ENCODE data around the gene DPY30.

The DPY30 gene

GRCh38 chr2:32009516-32010256 is 29.9 kb downstream of the DPY30 start:
- DNase-seq (ENCODE audit: low read depth), result peak; percentile 15

- no peak for DNase-seq (ENCODE audit: low read depth)
Measured at GRCh38 chr2:32008805-32009515, 30.6 kb downstream of the DPY30 start.

DNA sequence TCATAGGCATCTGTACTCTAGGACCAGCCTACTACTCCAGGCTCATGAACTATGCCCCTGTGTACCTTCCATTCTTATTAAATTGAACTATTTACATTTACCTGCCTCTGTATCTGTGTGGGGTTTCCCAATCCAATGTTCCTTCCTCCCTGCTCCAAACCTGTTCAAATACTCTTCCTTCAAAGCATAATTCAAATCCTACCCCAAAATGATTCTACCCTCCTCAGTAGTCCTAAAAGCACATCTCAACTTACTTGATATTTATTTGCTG is 32.5 kb downstream of the DPY30 start:
- no peak for DNase-seq (ENCODE audit: low read depth)

DNA sequence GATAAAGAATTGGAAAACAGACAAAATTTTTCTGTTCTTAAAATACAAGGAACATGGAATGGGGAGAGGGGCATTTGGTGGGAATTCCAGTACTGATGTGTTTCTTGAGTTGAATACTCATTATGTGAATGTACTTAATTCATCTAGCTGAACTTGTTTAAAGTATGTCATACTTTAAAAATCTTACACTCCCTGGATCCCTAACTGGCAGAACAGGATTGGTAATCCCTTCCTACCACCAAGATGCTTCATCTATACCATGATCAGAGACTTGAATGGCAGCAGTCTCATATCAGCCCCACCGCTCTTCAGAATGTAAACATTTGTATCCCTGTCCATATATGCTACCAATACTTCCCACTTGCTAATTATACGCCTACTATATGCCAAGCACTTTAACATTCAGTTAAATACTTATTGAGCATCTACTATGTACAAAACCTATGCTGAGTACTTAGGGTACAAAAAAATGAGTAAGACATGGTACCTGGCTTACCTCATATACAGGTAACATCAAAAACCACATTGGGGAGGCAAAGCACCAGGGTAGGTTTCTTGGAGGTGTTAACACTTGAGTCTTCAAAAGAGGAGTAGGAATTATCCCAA is 34.1 kb downstream of the DPY30 start:
- DNase-seq (ENCODE audit: low read depth), result no peak

GRCh38 chr2:32003791-32004190 is 35.8 kb downstream of the DPY30 start:
- no peak for DNase-seq (ENCODE audit: low read depth)

- DNase-seq (ENCODE audit: low read depth), result no peak
Measured at GRCh38 chr2:32002406-32002805, 37.2 kb downstream of the DPY30 start.

GRCh38 chr2:31999438-31999837 is 40.2 kb downstream of the DPY30 start:
- no peak for DNase-seq (ENCODE audit: low read depth)

DNA sequence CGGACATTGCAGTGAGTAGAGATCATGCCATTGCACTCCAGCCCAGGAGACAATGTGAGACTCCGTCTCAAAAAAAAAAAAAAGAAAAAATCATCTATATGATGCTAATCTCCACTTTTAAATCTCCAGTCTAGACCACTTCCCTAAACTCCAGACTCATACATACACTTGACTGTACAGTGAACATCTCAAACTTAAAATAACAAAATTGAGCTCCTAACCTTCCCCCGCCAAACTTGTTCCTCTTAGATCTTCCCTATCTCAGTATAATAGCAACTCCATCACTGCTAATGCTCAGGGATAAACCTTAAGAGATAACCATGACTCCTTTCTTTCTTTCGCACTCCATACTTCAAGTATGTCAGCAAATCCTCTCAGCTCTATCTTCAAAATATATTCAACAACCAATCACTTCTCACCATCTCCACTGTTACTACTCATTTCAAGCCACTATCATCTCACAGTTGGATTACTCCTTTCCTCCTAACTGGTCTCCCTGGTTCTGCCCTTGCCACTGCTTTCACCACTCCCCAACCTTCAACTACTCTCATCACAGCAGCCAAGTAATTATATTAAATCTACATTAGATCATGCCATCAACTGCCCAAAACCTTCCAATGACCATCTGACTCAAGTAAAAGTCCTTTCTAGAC is 40.7 kb downstream of the DPY30 start:
- no peak for DNase-seq (ENCODE audit: low read depth)

GRCh38 chr2:31997653-31998052 is 42.0 kb downstream of the DPY30 start:
- DNase-seq (ENCODE audit: low read depth), result no peak

GRCh38 chr2:31996571-31997150 is 42.9 kb downstream of the DPY30 start:
- no peak for DNase-seq (ENCODE audit: low read depth)

- no peak for DNase-seq (ENCODE audit: low read depth)
Measured at GRCh38 chr2:31992934-31993333, 46.7 kb downstream of the DPY30 start.

DNA sequence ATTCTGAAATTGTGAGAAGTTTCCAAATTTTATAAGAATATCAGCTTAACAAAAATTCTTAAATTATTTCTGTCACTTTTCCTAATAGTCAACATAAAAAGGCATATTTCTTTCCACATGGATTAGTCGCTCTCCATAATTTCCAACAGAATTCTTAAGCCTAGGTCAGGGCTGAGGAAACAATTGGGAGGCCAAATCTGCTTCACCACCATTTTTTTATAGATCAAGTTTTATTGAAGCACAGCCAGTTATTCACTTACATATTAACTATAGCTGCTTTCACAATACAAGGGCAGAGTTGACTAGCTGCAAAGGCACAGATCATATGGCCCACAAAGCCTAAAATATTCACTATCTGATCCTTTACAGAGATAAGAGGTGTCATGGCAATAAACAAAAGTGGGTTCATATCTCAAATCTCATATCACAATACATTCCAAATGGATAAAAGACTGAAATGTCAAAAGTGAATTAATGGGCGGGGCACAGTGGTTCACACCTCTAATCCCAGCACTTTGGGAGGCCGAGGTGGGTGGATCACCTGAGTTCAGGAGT is 47.5 kb downstream of the DPY30 start:
- no peak for DNase-seq (ENCODE audit: low read depth)

DNA sequence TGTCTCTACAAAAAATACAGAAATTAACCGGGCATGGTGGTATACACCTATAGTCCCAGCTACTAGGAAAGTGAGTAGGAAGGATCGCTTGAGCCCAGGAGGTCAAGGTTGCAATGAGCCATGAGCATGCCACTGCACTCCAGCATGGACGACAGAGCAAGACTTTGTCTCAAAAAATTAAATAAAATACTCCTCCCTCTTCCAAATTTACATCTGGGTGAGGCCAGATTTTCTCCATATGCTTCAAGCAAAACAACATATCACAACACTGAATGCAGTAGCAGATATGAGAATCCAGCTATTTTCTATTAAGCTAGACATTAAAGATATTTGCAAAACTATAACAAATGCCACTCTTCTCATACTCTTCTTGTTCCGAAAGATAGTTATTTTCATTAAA is 49.7 kb downstream of the DPY30 start:
- no peak for DNase-seq (ENCODE audit: low read depth)

DNA sequence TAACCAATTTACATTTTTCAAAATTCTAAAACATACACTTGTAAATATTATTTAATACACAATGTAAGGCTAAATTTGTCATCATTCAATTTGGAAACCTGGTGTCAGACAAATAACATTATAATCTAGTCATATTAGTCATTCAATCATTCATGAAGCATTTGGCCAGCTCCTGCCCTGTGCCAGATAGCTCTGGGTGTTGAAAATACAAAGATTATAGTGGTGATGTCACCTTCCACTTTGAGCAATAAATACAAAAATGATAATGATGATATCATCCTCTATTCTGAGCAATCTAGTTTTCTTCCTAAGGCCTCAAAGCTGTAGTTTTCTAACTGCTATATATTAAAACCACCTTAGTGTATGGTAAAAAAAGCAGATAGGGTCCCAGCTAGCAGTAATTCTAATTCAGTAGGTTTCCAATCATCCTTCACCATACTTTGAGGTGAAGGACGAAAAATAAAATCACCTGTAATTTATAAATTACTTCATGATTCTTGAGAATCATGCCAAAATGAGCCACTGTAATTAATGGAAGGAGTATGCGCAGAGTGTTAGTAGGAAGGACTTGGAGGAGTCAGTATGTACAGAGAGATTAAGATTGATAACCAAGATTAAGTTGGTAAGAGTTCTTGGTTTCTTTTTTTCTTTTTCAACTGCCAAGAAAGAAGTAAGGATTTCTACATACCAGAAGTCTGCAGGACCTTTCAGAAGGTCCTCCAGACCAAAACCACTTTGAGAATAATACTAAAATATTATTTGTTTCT is 52.0 kb downstream of the DPY30 start:
- DNase-seq (ENCODE audit: low read depth), result no peak

GRCh38 chr2:31986906-31987305 is 52.7 kb downstream of the DPY30 start:
- DNase-seq (ENCODE audit: low read depth), result no peak

- no peak for DNase-seq (ENCODE audit: low read depth)
Measured at GRCh38 chr2:31983762-31984467, 55.7 kb downstream of the DPY30 start.

GRCh38 chr2:31980674-31981356 is 58.8 kb downstream of the DPY30 start:
- no peak for DNase-seq (ENCODE audit: low read depth)

GRCh38 chr2:31979956-31980355 is 59.6 kb downstream of the DPY30 start:
- no peak for DNase-seq (ENCODE audit: low read depth)

DNA sequence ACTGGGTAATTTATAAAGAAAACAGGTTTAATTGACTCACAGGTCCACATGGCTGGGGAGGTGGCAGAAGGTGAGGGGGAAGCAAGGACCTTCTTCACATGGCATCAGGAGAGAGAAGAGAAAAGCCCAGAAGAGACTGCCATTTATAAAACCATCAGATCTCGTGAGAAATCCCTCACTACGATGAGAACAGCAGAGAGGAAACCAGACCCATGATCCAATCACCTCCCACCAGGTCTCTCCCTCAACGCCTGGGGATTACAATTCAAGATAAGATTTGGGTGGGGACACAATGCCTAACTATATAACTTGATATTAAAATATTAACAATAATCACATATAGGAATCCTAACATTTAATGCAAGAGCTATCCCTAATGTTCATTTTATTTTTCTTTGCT is 60.6 kb downstream of the DPY30 start:
- no peak for DNase-seq (ENCODE audit: low read depth)

- no peak for DNase-seq (ENCODE audit: low read depth)
Measured at GRCh38 chr2:31978436-31978835, 61.2 kb downstream of the DPY30 start.
